Measurements from ENCODE around the gene SLC5A2. TPM values are rescaled to one million over a fixed set of nuclear protein-coding genes. Genes with fewer than 3 reads are reported as not detected.

Gene SLC5A2
- total RNA-seq, 1 donor from 2014 or later: not detected

Other genes starting within 250 kb of the SLC5A2 start
- gene ITGAM, start 223.1 kb upstream of the SLC5A2 start, total RNA-seq (ENCODE audit: unreplicated experiment): not detected
- not detected for gene ITGAX, start 127.9 kb upstream of the SLC5A2 start, total RNA-seq (ENCODE audit: unreplicated experiment)
- gene ITGAD, start 89.8 kb upstream of the SLC5A2 start, total RNA-seq (ENCODE audit: unreplicated experiment): not detected
- not detected for gene COX6A2, start 54.8 kb upstream of the SLC5A2 start, total RNA-seq (ENCODE audit: unreplicated experiment)
- 1.1 TPM for gene ZNF843, start 40.3 kb upstream of the SLC5A2 start, total RNA-seq (ENCODE audit: unreplicated experiment)
- gene ARMC5, start 23.6 kb upstream of the SLC5A2 start, total RNA-seq (ENCODE audit: unreplicated experiment): 15.8 TPM
- 19.2 TPM for gene TGFB1I1, start 11.0 kb upstream of the SLC5A2 start, total RNA-seq (ENCODE audit: unreplicated experiment)
- gene RUSF1, start 25.3 kb downstream of the SLC5A2 start, total RNA-seq (ENCODE audit: unreplicated experiment): 48.7 TPM
- gene AHSP, start 44.8 kb downstream of the SLC5A2 start, total RNA-seq (ENCODE audit: unreplicated experiment): not detected